Measurements from ENCODE around the gene PRR11. TPM values are rescaled to one million over a fixed set of nuclear protein-coding genes. Genes with fewer than 3 reads are reported as not detected.

PRR11 gene
- total RNA-seq, 2 experiments from 2014 or later: 27.3 to 106 TPM

DNA sequence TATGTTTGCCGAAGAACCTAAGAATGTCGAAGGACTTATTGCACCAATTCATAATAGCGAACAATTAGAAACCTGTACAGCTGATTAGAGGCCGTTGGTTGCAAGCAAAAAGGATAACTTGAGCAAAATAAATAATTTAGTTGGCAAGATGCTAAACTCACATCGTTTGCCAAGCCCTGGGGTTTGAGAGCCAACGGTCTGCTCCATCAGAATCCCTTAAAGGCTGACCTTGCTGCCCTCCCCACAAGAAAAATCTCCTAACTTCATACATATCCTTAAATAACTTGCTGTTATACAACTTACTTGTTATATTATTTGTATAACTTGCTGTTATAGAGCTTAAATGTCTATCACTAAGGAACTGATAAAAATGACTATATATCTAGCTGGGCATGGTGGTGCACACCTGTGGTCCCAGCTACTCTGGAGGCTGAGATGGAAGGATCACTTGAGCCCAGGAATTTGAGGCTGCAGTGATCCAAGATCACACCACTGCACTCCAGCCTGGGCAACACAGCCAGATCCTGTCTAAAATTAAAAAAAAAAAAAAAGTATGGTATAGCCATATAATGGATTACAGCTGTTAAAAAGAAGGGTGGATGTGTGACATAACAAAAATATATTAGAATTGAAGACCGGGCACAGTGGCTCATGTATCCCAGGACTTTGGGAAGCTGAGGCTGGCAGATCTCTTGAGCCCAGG, 47.0 kb upstream of the PRR11 start:
- peaks cover 47% of the 10 kb centered on the region for H3K79me2 ChIP-seq (ENCODE audit: insufficient read depth, low read depth, low read length)
- H3K4me1 ChIP-seq (ENCODE audit: insufficient read depth, low read length, poor library complexity, severe bottlenecking): peaks cover 30% of the 10 kb centered on the region
- TF ChIP-seq EZH2phosphoT487 (IDR thresholded peaks at IDR 0.05; ENCODE audit: borderline replicate concordance, low read depth, low read length): no peak
- TF ChIP-seq, protein P1, sequence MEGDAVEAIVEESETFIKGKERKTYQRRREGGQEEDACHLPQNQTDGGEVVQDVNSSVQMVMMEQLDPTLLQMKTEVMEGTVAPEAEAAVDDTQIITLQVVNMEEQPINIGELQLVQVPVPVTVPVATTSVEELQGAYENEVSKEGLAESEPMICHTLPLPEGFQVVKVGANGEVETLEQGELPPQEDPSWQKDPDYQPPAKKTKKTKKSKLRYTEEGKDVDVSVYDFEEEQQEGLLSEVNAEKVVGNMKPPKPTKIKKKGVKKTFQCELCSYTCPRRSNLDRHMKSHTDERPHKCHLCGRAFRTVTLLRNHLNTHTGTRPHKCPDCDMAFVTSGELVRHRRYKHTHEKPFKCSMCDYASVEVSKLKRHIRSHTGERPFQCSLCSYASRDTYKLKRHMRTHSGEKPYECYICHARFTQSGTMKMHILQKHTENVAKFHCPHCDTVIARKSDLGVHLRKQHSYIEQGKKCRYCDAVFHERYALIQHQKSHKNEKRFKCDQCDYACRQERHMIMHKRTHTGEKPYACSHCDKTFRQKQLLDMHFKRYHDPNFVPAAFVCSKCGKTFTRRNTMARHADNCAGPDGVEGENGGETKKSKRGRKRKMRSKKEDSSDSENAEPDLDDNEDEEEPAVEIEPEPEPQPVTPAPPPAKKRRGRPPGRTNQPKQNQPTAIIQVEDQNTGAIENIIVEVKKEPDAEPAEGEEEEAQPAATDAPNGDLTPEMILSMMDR (conservative IDR thresholded peaks at IDR 0.05; ENCODE audit: low read length): no peak
- POLR2A ChIA-PET: interaction anchor here (0.6 kb wide), 1 partner anchor 53 kb away, joined by 3 read pairs; no protein-coding TSS in a partner anchor
- peaks cover 64% of the 10 kb centered on the region for H3K36me3 ChIP-seq (ENCODE audit: insufficient read depth, low read length)
- H4K20me1 ChIP-seq (ENCODE audit: insufficient read depth, low read length): peaks cover 11% of the 10 kb centered on the region; the same call in 1 of the 2 replicates
- no peak overlapping the region for H3K4me3 ChIP-seq (ENCODE audit: low read depth, low read length, poor library complexity, severe bottlenecking)
- H2AFZ ChIP-seq (ENCODE audit: low read length): no peak overlapping the region
- no peaks in the 10 kb centered on the region for H3K9me3 ChIP-seq (ENCODE audit: low read length)
- DNase-seq (ENCODE audit: low spot score): no peak
- H3K9me2 ChIP-seq (ENCODE audit: insufficient read depth, low read length): no peaks in the 10 kb centered on the region
- no TSS peak for BruUV-seq (replicated peaks)
- no peak overlapping the region for H3K27ac ChIP-seq (ENCODE audit: low read depth, low read length, poor library complexity, severe bottlenecking)
- CTCF ChIA-PET (ENCODE audit: unreplicated experiment): no interaction called here
- intact Hi-C loops (cut with micrococcal nuclease; ENCODE audit: unreplicated experiment): no loop called here
- peak overlapping the region; percentile 31 for H3K4me2 ChIP-seq (ENCODE audit: low read length)

- no peak overlapping the region for H3K4me3 ChIP-seq (ENCODE audit: low read depth, low read length, poor library complexity, severe bottlenecking)
- DNase-seq (ENCODE audit: low spot score): no peak
- H3K9me3 ChIP-seq (ENCODE audit: low read length): no peaks in the 10 kb centered on the region
- no peak overlapping the region for H2AFZ ChIP-seq (ENCODE audit: low read length)
- POLR2A ChIA-PET: interaction anchor here (1.0 kb wide), 2 partner anchors 26 to 44 kb away, joined by 3 to 4 read pairs; partner anchors contain the start of genes PRR11 and SKA2
- no peaks in the 10 kb centered on the region; the same call in 1 of the 2 replicates for H4K20me1 ChIP-seq (ENCODE audit: insufficient read depth, low read length)
- CTCF ChIA-PET (ENCODE audit: unreplicated experiment): no interaction called here
- TF ChIP-seq, protein P1 (conservative IDR thresholded peaks at IDR 0.05; ENCODE audit: low read length): no peak
- TF ChIP-seq EZH2phosphoT487 (IDR thresholded peaks at IDR 0.05; ENCODE audit: borderline replicate concordance, low read depth, low read length): no peak
- H3K36me3 ChIP-seq (ENCODE audit: insufficient read depth, low read length): peaks cover 75% of the 10 kb centered on the region
- intact Hi-C loops (cut with micrococcal nuclease; ENCODE audit: unreplicated experiment): no loop called here
- no peak overlapping the region; the same call in 1 of the 2 replicates for H3K4me2 ChIP-seq (ENCODE audit: low read length)
- H3K79me2 ChIP-seq (ENCODE audit: insufficient read depth, low read depth, low read length): peaks cover 23% of the 10 kb centered on the region
- BruUV-seq (replicated peaks): no TSS peak
- H3K27ac ChIP-seq (ENCODE audit: low read depth, low read length, poor library complexity, severe bottlenecking): no peak overlapping the region
- no peaks in the 10 kb centered on the region for H3K9me2 ChIP-seq (ENCODE audit: insufficient read depth, low read length)
- peaks cover 14% of the 10 kb centered on the region for H3K4me1 ChIP-seq (ENCODE audit: insufficient read depth, low read length, poor library complexity, severe bottlenecking)
These were observed 44.6 kb upstream of the PRR11 start for GRCh38 chr17:59110973-59111372.

DNA sequence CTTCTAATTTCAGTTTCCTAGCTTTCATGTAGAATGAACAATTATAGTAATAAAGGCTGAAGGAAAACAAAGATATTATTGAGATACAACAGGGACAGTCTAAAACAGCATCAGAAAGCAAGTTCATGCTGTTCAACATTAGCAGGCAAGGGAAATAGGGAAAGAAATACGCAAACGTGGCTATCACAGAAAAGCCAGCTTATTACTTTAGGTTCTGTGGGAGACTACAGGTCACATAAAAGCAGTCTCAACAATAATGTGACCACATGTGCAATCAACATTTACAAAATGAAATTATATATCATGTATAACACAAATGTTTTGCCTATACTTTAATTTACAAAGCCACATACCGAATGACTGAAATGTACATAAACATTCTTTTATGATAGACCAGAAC, 44.0 kb upstream of the PRR11 start:
- Histone ChIP-seq H3K4me3 (ENCODE audit: low read depth, low read length, poor library complexity, severe bottlenecking) (no peak overlapping the region), H3K79me2 (ENCODE audit: insufficient read depth, low read depth, low read length) (peaks cover 18% of the 10 kb centered on the region; the same call in 1 of the 2 replicates), H2AFZ (ENCODE audit: low read length) (no peak overlapping the region), H3K9me2 (ENCODE audit: insufficient read depth, low read length) (no peaks in the 10 kb centered on the region), H3K4me1 (ENCODE audit: insufficient read depth, low read length, poor library complexity, severe bottlenecking) (peaks cover 14% of the 10 kb centered on the region), H3K4me2 (ENCODE audit: low read length) (no peak overlapping the region), H3K27ac (ENCODE audit: low read depth, low read length, poor library complexity, severe bottlenecking) (no peak overlapping the region), H4K20me1 (ENCODE audit: insufficient read depth, low read length) (no peaks in the 10 kb centered on the region; the same call in 1 of the 2 replicates), H3K9me3 (ENCODE audit: low read length) (no peaks in the 10 kb centered on the region), H3K36me3 (ENCODE audit: insufficient read depth, low read length) (peaks cover 80% of the 10 kb centered on the region)
- TSS peak; percentile 66 for BruUV-seq (replicated peaks)
- intact Hi-C loops (cut with micrococcal nuclease; ENCODE audit: unreplicated experiment): no loop called here
- DNase-seq (ENCODE audit: low spot score): no peak
- CTCF ChIA-PET (ENCODE audit: unreplicated experiment): no interaction called here
- POLR2A ChIA-PET: interaction anchor here (1.1 kb wide), 1 partner anchor 44 kb away, joined by 4 read pairs; the partner anchor contains the start of gene PRR11
- TF ChIP-seq, protein P1 (conservative IDR thresholded peaks at IDR 0.05; ENCODE audit: low read length): no peak
- TF ChIP-seq EZH2phosphoT487 (IDR thresholded peaks at IDR 0.05; ENCODE audit: borderline replicate concordance, low read depth, low read length): no peak

All from OCI-LY7 (cell line).